Measurements from ENCODE around the gene ICOS. TPM values are rescaled to one million over a fixed set of nuclear protein-coding genes. Genes with fewer than 3 reads are reported as not detected.

ICOS gene
- total RNA-seq, 1 experiment from 2014 or later: not detected

- no peak overlapping the region for H2BK5ac ChIP-seq (ENCODE audit: insufficient read length, low read length)
- H3K56ac ChIP-seq (ENCODE audit: insufficient read length, low read depth, low read length): no peak overlapping the region
- no peak overlapping the region for H4K8ac ChIP-seq (replicated peaks; ENCODE audit: insufficient read length, low read depth, low read length)
- Mint-ChIP-seq H3K4me3 (no peak overlapping the region), H3K9me3 (no peaks in the 10 kb centered on the region), H3K27ac (no peak overlapping the region), H3K36me3 (ENCODE audit: insufficient read depth in 1 of 3, low read depth in 3 of 3) (no peaks in the 10 kb centered on the region), H3K4me1 (no peaks in the 10 kb centered on the region), H3K27me3 (ENCODE audit: low read depth) (0 out of 2 replicates have a peak, but pooled peaks cover 2% of the 10 kb centered on the region)
- no peak overlapping the region for H2BK120ac ChIP-seq (ENCODE audit: low read depth, low read length, poor library complexity, severe bottlenecking)
- H3K18ac ChIP-seq (ENCODE audit: insufficient read length, low read depth, low read length): no peak overlapping the region
- no peak overlapping the region for H3K4ac ChIP-seq (ENCODE audit: low read depth, low read length)
- no peak for DNase-seq
- H3K23ac ChIP-seq (ENCODE audit: insufficient read length, low read depth, low read length): no peak overlapping the region
- no peaks in the 10 kb centered on the region for H4K20me1 ChIP-seq (ENCODE audit: control insufficient read depth, insufficient read depth, insufficient read length)
- no peak overlapping the region for H4K91ac ChIP-seq (ENCODE audit: insufficient read length, low read depth, low read length)
- H3K27me3 ChIP-seq (ENCODE audit: insufficient read depth, low read length): no peaks in the 10 kb centered on the region
- H2BK12ac ChIP-seq (ENCODE audit: insufficient read length, low read depth, low read length): no peak overlapping the region
- H3T11ph ChIP-seq (ENCODE audit: low read length): no peak overlapping the region
- H3K4me1 ChIP-seq (ENCODE audit: insufficient read depth, low read length): no peaks in the 10 kb centered on the region
- H3K4me2 ChIP-seq (ENCODE audit: insufficient read depth, insufficient read length, low read length): no peak overlapping the region
- no peak overlapping the region for H2BK20ac ChIP-seq (ENCODE audit: low read depth, low read length, poor library complexity, severe bottlenecking)
- no peak overlapping the region for H3K9ac ChIP-seq (ENCODE audit: extremely low read depth, insufficient read length, low read length)
- H3K14ac ChIP-seq (ENCODE audit: insufficient read depth, low read length): no peak overlapping the region
- H2BK15ac ChIP-seq (ENCODE audit: low read depth, low read length): no peak overlapping the region
- no peak overlapping the region for H4K5ac ChIP-seq (ENCODE audit: insufficient read length, low read depth, low read length)
- H3K9me3 ChIP-seq (ENCODE audit: control insufficient read depth, low read depth, low read length): no peaks in the 10 kb centered on the region
- no CpG with 5 or more reads among the region's 4 CpGs for WGBS (ENCODE audit: extremely low coverage, insufficient read length, low lambda C conversion rate)
- H3K23me2 ChIP-seq (ENCODE audit: insufficient read length, low read depth, low read length, poor library complexity, severe bottlenecking): no peaks in the 10 kb centered on the region
- H2AK5ac ChIP-seq (ENCODE audit: insufficient read length, low read length): no peak overlapping the region
- H3K27ac ChIP-seq (ENCODE audit: insufficient read length, low read depth, low read length): no peak overlapping the region
- TF ChIP-seq, protein P1, sequence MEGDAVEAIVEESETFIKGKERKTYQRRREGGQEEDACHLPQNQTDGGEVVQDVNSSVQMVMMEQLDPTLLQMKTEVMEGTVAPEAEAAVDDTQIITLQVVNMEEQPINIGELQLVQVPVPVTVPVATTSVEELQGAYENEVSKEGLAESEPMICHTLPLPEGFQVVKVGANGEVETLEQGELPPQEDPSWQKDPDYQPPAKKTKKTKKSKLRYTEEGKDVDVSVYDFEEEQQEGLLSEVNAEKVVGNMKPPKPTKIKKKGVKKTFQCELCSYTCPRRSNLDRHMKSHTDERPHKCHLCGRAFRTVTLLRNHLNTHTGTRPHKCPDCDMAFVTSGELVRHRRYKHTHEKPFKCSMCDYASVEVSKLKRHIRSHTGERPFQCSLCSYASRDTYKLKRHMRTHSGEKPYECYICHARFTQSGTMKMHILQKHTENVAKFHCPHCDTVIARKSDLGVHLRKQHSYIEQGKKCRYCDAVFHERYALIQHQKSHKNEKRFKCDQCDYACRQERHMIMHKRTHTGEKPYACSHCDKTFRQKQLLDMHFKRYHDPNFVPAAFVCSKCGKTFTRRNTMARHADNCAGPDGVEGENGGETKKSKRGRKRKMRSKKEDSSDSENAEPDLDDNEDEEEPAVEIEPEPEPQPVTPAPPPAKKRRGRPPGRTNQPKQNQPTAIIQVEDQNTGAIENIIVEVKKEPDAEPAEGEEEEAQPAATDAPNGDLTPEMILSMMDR (conservative IDR thresholded peaks at IDR 0.05): no peak
- H3K79me2 ChIP-seq (ENCODE audit: insufficient read depth, low read length): no peaks in the 10 kb centered on the region
- H3K79me1 ChIP-seq (ENCODE audit: insufficient read depth, low read depth, low read length, poor library complexity, severe bottlenecking): no peaks in the 10 kb centered on the region
- no peak overlapping the region for H2AFZ ChIP-seq (ENCODE audit: low read length)
These were observed 57.0 kb downstream of the ICOS start for GRCh38 chr2:203993560-203993959.
